Thyroid gland (tissue), 4 donors: ENCODE data around the gene HJV. TPM values are rescaled to one million over a fixed set of nuclear protein-coding genes. Genes with fewer than 3 reads are reported as not detected.

Experiments
- DNase-seq, 2 donors: peaks; one replicate each; pipeline ENCODE4 v3.0.0-alpha.2; 2019
- H3K27ac ChIP-seq, 3 donors: fragments of 200-600 bp; sonication (generic); 1 replicate in 2 of 3; 2 replicates in 1 of 3; pipeline ENCODE4 v1.5.1; 2016 to 2019; ENCODE audit warnings: mild to moderate bottlenecking in 1 of 3, moderate library complexity in 1 of 3
- H3K27me3 ChIP-seq: fragments of 200-600 bp; sonication (generic); one replicate; pipeline ENCODE4 v1.5.1; 2019
- H3K36me3 ChIP-seq, 2 donors: fragments of 200-600 bp; sonication (generic); one replicate each; pipeline ENCODE4 v1.5.1; 2016 to 2019
- H3K4me1 ChIP-seq, 2 donors: fragments of 200-600 bp; sonication (generic); one replicate each; pipeline ENCODE4 v1.5.1; 2017 to 2019
- H3K4me3 ChIP-seq, 3 donors: fragments of 200-600 bp; sonication (generic); replicated peaks in 1 of 3; 1 replicate in 2 of 3; 2 replicates in 1 of 3; pipeline ENCODE4 v1.5.1; 2016; ENCODE audit warnings: mild to moderate bottlenecking in 1 of 3
- H3K9me3 ChIP-seq: fragments of 200-600 bp; sonication (generic); one replicate; pipeline ENCODE4 v1.5.1; 2017
- CTCF ChIP-seq, 6 experiments: fragments of 200-600 bp in 3 of 6; fragments of 450-650 bp in 3 of 6; sonication (generic) in 3 of 6; IDR thresholded peaks; one replicate each; pipeline ENCODE4 v1.5.1; 2016 to 2019; ENCODE audit warnings: antibody characterized with exemption in 6 of 6, mild to moderate bottlenecking in 2 of 6, inconsistent platforms in 1 of 6, moderate library complexity in 1 of 6
- POLR2A ChIP-seq, 2 donors: fragments of 450-650 bp; IDR thresholded peaks; one replicate each; pipeline ENCODE4 v1.6.1; 2017; ENCODE audit warnings: antibody characterized with exemption in 2 of 2, mild to moderate bottlenecking in 2 of 2, moderate library complexity in 1 of 2
- WGBS, 2 donors: methylation state at CpG; one replicate each; pipeline ENCODE4 v1.1.5; 2017; 5-methylcytosine and 5-hydroxymethylcytosine counted together
- intact Hi-C: fragments of 100-400 bp; cut with DNase I; formaldehyde crosslinking; loops from one replicate; pipeline ENCODE4 v1.15.1; 2023
- total RNA-seq, 4 donors: library from RNA; depleted of rRNA; stranded (reverse); fragments of >200 nt; gene quantifications; one replicate each; pipeline ENCODE4 v1.2.3, GENCODE V29; 2016

The HJV gene
- total RNA-seq, 4 donors from 2014 or later, result not detected

- TF ChIP-seq POLR2A (IDR thresholded peaks at IDR 0.05), result no peak
- TF ChIP-seq CTCF (IDR thresholded peaks at IDR 0.05), result peak in 1 of 6 experiments; percentile 1
- H3K4me3 ChIP-seq, result no peak overlapping the region
- no peaks in the 10 kb centered on the region for H3K9me3 ChIP-seq
- no peaks in the 10 kb centered on the region for H3K27me3 ChIP-seq
- no peak for DNase-seq
- H3K27ac ChIP-seq, result peak overlapping the region; percentile 47 to 84 (median 81)
- peaks cover 12 to 47% of the 10 kb centered on the region in 2 donors for H3K4me1 ChIP-seq
- H3K36me3 ChIP-seq, result no peaks in the 10 kb centered on the region
- intact Hi-C loops, result no loop called here
- WGBS, 2 donors, result 89 to 90% methylated on average over 8 of the region's 8 CpGs
Observed at GRCh38 chr1:146007489-146008133, 13.9 kb downstream of the HJV start.

GRCh38 chr1:146001709-146002108 is 19.8 kb downstream of the HJV start:
- Histone ChIP-seq H3K9me3 (no peaks in the 10 kb centered on the region), H3K36me3 (no peaks in the 10 kb centered on the region), H3K27me3 (no peaks in the 10 kb centered on the region), H3K4me3 (no peak overlapping the region), H3K27ac (peak overlapping the region; percentile 56 to 73 (median 72)), H3K4me1 (peaks cover 34 to 51% of the 10 kb centered on the region in 2 donors)
- 92 to 98% methylated on average over 2 of the region's 2 CpGs for WGBS, 2 donors
- intact Hi-C loops, result no loop called here
- TF ChIP-seq POLR2A (IDR thresholded peaks at IDR 0.05) (no peak), CTCF (IDR thresholded peaks at IDR 0.05) (no peak)
- DNase-seq, result no peak

DNA sequence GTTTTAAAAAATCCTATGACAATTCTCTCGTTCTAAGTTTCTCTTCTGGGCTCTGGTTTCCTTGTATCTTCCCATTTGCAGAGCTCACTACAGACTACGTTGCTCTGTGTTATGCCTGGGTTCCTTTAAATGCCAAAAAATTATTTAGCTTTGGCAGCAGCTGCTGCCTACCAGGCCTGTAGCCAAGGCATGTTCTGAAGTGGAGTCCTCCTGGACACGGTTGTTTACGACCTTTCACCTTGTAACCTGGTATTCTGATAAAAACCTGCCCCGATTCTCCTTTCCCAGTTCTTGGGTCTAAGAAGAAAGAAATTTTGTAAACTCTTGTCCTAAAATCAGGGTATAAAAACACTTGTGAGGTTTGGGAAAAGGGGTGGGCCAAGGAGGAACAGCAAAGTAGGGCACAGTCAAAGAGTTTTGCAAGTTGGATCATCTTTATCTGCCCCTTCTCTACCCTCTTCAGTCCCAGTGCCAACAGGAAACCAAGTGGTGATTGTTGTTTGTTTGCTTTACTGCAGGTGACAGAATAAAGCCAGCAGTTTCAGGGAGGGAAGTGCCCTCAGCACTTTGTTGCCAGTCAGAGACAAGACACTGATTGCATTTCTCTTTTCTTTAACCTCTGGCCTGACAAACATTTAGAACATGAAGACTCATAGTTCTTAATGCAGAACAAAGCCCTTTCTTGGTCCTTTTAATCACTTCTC is 22.1 kb downstream of the HJV start:
- WGBS, 2 donors, result 2 to 4% methylated on average over 5 of the region's 5 CpGs
- Histone ChIP-seq H3K27ac (peak overlapping the region; percentile 92 to 96 (median 94)), H3K9me3 (no peaks in the 10 kb centered on the region), H3K36me3 (peaks cover 13 to 17% of the 10 kb centered on the region in 2 donors), H3K4me3 (peak overlapping the region in 1 of 3 donors; percentile 82), H3K4me1 (peaks cover 34 to 38% of the 10 kb centered on the region in 2 donors), H3K27me3 (no peaks in the 10 kb centered on the region)
- TF ChIP-seq POLR2A (IDR thresholded peaks at IDR 0.05) (peak in 1 of 2 donors; percentile 64), CTCF (IDR thresholded peaks at IDR 0.05) (no peak)
- intact Hi-C loops, result no loop called here
- DNase-seq, result peak; percentile 79

GRCh38 chr1:145997718-145998023 is 23.9 kb downstream of the HJV start:
- peaks cover 33 to 34% of the 10 kb centered on the region in 2 donors for H3K4me1 ChIP-seq
- peaks cover 31 to 35% of the 10 kb centered on the region in 2 donors for H3K36me3 ChIP-seq
- DNase-seq, result no peak
- H3K27ac ChIP-seq, result peak overlapping the region; percentile 92 to 96 (median 94)
- H3K4me3 ChIP-seq, result peak overlapping the region in 2 of 3 donors; percentile 63 to 82
- H3K27me3 ChIP-seq, result no peaks in the 10 kb centered on the region
- H3K9me3 ChIP-seq, result no peaks in the 10 kb centered on the region
- intact Hi-C loops, result no loop called here
- WGBS, 2 donors, result 28 to 45% methylated on average over 3 of the region's 3 CpGs
- TF ChIP-seq POLR2A (IDR thresholded peaks at IDR 0.05) (no peak), CTCF (IDR thresholded peaks at IDR 0.05) (no peak)
